Neural progenitor cell (in vitro differentiated cells): ENCODE results near the gene LIMA1.

ENCODE experiments used
- EZH2 ChIP-seq: fragments of 200-600 bp; sonication (generic); IDR thresholded peaks from 2 replicates; pipeline ENCODE4 v1.6.1; 2017; ENCODE audit warnings: antibody characterized with exemption, mild to moderate bottlenecking, moderate library complexity
- EZH2phosphoT487 ChIP-seq: fragments of 200-600 bp; sonication (generic); IDR thresholded peaks from 2 replicates; pipeline ENCODE4 v1.6.1; 2017; ENCODE audit warnings: antibody characterized with exemption
- TF ChIP-seq, protein P1 (sequence below): fragments of 200-600 bp; sonication (generic); IDR thresholded peaks from 2 replicates; pipeline ENCODE4 v1.5.1; 2017; ENCODE audit warnings: antibody characterized with exemption, mild to moderate bottlenecking

- TF ChIP-seq EZH2, result no peak
- TF ChIP-seq, protein P1, sequence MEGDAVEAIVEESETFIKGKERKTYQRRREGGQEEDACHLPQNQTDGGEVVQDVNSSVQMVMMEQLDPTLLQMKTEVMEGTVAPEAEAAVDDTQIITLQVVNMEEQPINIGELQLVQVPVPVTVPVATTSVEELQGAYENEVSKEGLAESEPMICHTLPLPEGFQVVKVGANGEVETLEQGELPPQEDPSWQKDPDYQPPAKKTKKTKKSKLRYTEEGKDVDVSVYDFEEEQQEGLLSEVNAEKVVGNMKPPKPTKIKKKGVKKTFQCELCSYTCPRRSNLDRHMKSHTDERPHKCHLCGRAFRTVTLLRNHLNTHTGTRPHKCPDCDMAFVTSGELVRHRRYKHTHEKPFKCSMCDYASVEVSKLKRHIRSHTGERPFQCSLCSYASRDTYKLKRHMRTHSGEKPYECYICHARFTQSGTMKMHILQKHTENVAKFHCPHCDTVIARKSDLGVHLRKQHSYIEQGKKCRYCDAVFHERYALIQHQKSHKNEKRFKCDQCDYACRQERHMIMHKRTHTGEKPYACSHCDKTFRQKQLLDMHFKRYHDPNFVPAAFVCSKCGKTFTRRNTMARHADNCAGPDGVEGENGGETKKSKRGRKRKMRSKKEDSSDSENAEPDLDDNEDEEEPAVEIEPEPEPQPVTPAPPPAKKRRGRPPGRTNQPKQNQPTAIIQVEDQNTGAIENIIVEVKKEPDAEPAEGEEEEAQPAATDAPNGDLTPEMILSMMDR, result no peak
- no peak for TF ChIP-seq EZH2phosphoT487
These were observed 33.9 kb upstream of the LIMA1 start for GRCh38 chr12:50317203-50317602.
